Measurements from ENCODE around the gene DOK5.
"Not testable (repeated sequence)": the region's sequence is repeated elsewhere in the genome, so short reads cannot be mapped to it uniquely, and the experiment has no call there.

DNA sequence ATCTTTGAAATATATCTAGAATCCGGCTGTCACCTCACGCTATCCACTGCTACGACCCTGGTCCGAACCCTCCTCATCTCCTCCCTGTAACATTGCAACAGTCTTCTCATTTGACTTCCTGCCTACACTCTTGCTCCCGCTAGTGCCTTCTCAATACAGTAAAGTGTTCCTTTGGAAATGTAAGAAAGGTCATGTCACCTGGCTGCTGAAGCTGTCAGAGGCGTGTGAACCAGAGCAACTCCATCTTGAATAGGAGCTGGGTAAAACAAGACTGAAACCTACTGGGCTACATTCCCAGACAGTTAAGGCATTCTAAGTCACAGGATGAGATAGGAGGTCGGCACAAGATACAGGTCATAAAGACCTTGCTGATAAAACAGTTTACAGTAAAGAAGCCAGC is 4.5 kb downstream of the DOK5 start:
- not testable (repeated sequence) for TF ChIP-seq GABPA (IDR thresholded peaks at IDR 0.05; ENCODE audit: low read depth); POLR2A (IDR thresholded peaks at IDR 0.05; ENCODE audit: low read depth, low read length); HDAC2 (IDR thresholded peaks at IDR 0.05); MYB (IDR thresholded peaks at IDR 0.05; ENCODE audit: borderline replicate concordance, low read depth, low read length); EZH2 (IDR thresholded peaks at IDR 0.05; ENCODE audit: borderline replicate concordance, control insufficient read depth, low read depth, low read length); FOS (IDR thresholded peaks at IDR 0.05; ENCODE audit: borderline replicate concordance, extremely low read depth, insufficient read length)
- TF ChIP-seq, protein P1, sequence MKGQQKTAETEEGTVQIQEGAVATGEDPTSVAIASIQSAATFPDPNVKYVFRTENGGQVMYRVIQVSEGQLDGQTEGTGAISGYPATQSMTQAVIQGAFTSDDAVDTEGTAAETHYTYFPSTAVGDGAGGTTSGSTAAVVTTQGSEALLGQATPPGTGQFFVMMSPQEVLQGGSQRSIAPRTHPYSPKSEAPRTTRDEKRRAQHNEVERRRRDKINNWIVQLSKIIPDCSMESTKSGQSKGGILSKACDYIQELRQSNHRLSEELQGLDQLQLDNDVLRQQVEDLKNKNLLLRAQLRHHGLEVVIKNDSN (IDR thresholded peaks at IDR 0.05; ENCODE audit: borderline replicate concordance, extremely low read length, insufficient read depth, low read depth, low read length): not testable (repeated sequence)
- TF ChIP-seq, protein P2, sequence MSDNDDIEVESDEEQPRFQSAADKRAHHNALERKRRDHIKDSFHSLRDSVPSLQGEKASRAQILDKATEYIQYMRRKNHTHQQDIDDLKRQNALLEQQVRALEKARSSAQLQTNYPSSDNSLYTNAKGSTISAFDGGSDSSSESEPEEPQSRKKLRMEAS (IDR thresholded peaks at IDR 0.05; ENCODE audit: low read depth, low read length): not testable (repeated sequence)
- TF ChIP-seq, protein P3, sequence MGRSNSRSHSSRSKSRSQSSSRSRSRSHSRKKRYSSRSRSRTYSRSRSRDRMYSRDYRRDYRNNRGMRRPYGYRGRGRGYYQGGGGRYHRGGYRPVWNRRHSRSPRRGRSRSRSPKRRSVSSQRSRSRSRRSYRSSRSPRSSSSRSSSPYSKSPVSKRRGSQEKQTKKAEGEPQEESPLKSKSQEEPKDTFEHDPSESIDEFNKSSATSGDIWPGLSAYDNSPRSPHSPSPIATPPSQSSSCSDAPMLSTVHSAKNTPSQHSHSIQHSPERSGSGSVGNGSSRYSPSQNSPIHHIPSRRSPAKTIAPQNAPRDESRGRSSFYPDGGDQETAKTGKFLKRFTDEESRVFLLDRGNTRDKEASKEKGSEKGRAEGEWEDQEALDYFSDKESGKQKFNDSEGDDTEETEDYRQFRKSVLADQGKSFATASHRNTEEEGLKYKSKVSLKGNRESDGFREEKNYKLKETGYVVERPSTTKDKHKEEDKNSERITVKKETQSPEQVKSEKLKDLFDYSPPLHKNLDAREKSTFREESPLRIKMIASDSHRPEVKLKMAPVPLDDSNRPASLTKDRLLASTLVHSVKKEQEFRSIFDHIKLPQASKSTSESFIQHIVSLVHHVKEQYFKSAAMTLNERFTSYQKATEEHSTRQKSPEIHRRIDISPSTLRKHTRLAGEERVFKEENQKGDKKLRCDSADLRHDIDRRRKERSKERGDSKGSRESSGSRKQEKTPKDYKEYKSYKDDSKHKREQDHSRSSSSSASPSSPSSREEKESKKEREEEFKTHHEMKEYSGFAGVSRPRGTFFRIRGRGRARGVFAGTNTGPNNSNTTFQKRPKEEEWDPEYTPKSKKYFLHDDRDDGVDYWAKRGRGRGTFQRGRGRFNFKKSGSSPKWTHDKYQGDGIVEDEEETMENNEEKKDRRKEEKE (IDR thresholded peaks at IDR 0.05): not testable (repeated sequence)
- TF ChIP-seq, protein P4, sequence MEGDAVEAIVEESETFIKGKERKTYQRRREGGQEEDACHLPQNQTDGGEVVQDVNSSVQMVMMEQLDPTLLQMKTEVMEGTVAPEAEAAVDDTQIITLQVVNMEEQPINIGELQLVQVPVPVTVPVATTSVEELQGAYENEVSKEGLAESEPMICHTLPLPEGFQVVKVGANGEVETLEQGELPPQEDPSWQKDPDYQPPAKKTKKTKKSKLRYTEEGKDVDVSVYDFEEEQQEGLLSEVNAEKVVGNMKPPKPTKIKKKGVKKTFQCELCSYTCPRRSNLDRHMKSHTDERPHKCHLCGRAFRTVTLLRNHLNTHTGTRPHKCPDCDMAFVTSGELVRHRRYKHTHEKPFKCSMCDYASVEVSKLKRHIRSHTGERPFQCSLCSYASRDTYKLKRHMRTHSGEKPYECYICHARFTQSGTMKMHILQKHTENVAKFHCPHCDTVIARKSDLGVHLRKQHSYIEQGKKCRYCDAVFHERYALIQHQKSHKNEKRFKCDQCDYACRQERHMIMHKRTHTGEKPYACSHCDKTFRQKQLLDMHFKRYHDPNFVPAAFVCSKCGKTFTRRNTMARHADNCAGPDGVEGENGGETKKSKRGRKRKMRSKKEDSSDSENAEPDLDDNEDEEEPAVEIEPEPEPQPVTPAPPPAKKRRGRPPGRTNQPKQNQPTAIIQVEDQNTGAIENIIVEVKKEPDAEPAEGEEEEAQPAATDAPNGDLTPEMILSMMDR (IDR thresholded peaks at IDR 0.05 in 2 of 3, conservative IDR thresholded peaks at IDR 0.05 in 1 of 3; ENCODE audit: control insufficient read depth in 2 of 3, extremely low read depth in 1 of 3, insufficient read depth in 1 of 3, low read depth in 3 of 3, low read length in 3 of 3): not testable (repeated sequence)
